ENCODE results near the gene AOC2. TPM values are rescaled to one million over a fixed set of nuclear protein-coding genes. Genes with fewer than 3 reads are reported as not detected.

AOC2 gene
- total and polyA plus RNA-seq, 2 of the 13 experiments (the other 11 are each of a cell fraction or from before 2014, with no cell fraction given), result 1.2 to 3.3 TPM

DNA sequence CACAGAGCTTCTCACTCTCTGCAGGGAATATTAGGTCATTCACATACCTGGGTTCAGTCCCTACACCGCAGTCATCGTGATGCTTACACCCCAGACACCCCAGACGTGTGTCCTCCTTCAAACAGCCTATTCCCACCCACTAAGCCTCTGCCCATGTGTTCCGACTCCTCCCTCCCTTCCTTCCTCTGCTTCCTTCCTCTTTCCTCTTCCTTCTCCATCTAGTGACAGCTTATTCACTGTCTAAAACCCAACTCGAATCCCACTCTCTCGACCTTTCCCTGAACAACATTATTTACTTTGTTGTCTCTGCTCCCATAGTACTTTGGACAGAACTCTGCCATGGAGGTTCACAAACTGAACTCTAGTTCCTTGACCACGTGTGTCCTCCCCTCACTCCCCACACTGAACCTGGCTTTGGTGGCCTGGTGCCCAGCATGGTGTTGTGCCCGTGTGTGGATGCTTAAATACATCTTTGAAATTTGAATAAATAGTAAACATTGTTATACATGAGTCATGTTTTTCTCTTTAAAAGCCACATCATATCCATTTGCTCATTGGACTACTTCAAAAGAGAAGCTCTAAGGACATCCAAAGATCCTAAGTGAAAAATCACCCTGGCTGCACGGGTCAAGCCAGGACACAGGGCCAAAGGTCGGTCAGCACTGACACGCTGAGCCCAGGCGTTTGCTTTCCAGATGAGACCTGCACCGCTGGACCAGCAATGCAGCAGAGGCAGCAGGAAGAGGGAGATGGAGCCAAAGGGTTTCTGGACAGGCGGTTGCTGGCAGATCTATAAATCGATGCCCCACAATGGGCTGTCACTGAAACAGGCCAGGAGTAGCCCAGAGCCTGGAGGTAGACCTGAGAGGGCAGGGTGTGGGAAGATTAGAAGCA lies 42.1 kb downstream of the AOC2 start (continued):
- TF ChIP-seq KDM5A (IDR thresholded peaks at IDR 0.05; ENCODE audit: borderline replicate concordance, low read length) (no peak), NPAS2 (CRISPR knock-in tag; IDR thresholded peaks at IDR 0.05; ENCODE audit: borderline replicate concordance) (no peak), MEIS1 (CRISPR knock-in tag; IDR thresholded peaks at IDR 0.05; ENCODE audit: borderline replicate concordance) (peak; percentile 98), HOXA9 (CRISPR knock-in tag; IDR thresholded peaks at IDR 0.05; ENCODE audit: borderline replicate concordance) (peak; percentile 91), ZNF841 (CRISPR knock-in tag; IDR thresholded peaks at IDR 0.05; ENCODE audit: borderline replicate concordance) (no peak), RFX3 (CRISPR knock-in tag; IDR thresholded peaks at IDR 0.05) (no peak), ZFP37 (CRISPR knock-in tag; IDR thresholded peaks at IDR 0.05; ENCODE audit: borderline replicate concordance) (0 out of 2 replicates have a peak, but pooled peaks have one; percentile 22), SMC3 (IDR thresholded peaks at IDR 0.05; ENCODE audit: low read length) (peak; percentile 0; the same call in 1 of the 2 replicates), ZNF781 (CRISPR knock-in tag; IDR thresholded peaks at IDR 0.05; ENCODE audit: borderline replicate concordance, not compliant biosample characterization) (peak; percentile 91), ELF1 (CRISPR knock-in tag; IDR thresholded peaks at IDR 0.05) (no peak; the same call in none of the 2 replicates)
- TF ChIP-seq, protein P1, sequence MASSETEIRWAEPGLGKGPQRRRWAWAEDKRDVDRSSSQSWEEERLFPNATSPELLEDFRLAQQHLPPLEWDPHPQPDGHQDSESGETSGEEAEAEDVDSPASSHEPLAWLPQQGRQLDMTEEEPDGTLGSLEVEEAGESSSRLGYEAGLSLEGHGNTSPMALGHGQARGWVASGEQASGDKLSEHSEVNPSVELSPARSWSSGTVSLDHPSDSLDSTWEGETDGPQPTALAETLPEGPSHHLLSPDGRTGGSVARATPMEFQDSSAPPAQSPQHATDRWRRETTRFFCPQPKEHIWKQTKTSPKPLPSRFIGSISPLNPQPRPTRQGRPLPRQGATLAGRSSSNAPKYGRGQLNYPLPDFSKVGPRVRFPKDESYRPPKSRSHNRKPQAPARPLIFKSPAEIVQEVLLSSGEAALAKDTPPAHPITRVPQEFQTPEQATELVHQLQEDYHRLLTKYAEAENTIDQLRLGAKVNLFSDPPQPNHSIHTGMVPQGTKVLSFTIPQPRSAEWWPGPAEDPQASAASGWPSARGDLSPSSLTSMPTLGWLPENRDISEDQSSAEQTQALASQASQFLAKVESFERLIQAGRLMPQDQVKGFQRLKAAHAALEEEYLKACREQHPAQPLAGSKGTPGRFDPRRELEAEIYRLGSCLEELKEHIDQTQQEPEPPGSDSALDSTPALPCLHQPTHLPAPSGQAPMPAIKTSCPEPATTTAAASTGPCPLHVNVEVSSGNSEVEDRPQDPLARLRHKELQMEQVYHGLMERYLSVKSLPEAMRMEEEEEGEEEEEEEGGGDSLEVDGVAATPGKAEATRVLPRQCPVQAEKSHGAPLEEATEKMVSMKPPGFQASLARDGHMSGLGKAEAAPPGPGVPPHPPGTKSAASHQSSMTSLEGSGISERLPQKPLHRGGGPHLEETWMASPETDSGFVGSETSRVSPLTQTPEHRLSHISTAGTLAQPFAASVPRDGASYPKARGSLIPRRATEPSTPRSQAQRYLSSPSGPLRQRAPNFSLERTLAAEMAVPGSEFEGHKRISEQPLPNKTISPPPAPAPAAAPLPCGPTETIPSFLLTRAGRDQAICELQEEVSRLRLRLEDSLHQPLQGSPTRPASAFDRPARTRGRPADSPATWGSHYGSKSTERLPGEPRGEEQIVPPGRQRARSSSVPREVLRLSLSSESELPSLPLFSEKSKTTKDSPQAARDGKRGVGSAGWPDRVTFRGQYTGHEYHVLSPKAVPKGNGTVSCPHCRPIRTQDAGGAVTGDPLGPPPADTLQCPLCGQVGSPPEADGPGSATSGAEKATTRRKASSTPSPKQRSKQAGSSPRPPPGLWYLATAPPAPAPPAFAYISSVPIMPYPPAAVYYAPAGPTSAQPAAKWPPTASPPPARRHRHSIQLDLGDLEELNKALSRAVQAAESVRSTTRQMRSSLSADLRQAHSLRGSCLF (CRISPR knock-in tag; IDR thresholded peaks at IDR 0.05; ENCODE audit: borderline replicate concordance), result no peak
- TF ChIP-seq, protein P2, sequence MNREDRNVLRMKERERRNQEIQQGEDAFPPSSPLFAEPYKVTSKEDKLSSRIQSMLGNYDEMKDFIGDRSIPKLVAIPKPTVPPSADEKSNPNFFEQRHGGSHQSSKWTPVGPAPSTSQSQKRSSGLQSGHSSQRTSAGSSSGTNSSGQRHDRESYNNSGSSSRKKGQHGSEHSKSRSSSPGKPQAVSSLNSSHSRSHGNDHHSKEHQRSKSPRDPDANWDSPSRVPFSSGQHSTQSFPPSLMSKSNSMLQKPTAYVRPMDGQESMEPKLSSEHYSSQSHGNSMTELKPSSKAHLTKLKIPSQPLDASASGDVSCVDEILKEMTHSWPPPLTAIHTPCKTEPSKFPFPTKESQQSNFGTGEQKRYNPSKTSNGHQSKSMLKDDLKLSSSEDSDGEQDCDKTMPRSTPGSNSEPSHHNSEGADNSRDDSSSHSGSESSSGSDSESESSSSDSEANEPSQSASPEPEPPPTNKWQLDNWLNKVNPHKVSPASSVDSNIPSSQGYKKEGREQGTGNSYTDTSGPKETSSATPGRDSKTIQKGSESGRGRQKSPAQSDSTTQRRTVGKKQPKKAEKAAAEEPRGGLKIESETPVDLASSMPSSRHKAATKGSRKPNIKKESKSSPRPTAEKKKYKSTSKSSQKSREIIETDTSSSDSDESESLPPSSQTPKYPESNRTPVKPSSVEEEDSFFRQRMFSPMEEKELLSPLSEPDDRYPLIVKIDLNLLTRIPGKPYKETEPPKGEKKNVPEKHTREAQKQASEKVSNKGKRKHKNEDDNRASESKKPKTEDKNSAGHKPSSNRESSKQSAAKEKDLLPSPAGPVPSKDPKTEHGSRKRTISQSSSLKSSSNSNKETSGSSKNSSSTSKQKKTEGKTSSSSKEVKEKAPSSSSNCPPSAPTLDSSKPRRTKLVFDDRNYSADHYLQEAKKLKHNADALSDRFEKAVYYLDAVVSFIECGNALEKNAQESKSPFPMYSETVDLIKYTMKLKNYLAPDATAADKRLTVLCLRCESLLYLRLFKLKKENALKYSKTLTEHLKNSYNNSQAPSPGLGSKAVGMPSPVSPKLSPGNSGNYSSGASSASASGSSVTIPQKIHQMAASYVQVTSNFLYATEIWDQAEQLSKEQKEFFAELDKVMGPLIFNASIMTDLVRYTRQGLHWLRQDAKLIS (CRISPR knock-in tag; IDR thresholded peaks at IDR 0.05), result no peak
- TF ChIP-seq, protein P3, sequence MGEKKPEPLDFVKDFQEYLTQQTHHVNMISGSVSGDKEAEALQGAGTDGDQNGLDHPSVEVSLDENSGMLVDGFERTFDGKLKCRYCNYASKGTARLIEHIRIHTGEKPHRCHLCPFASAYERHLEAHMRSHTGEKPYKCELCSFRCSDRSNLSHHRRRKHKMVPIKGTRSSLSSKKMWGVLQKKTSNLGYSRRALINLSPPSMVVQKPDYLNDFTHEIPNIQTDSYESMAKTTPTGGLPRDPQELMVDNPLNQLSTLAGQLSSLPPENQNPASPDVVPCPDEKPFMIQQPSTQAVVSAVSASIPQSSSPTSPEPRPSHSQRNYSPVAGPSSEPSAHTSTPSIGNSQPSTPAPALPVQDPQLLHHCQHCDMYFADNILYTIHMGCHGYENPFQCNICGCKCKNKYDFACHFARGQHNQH (CRISPR knock-in tag; IDR thresholded peaks at IDR 0.05), result peak; percentile 95
- TF ChIP-seq, protein P4, sequence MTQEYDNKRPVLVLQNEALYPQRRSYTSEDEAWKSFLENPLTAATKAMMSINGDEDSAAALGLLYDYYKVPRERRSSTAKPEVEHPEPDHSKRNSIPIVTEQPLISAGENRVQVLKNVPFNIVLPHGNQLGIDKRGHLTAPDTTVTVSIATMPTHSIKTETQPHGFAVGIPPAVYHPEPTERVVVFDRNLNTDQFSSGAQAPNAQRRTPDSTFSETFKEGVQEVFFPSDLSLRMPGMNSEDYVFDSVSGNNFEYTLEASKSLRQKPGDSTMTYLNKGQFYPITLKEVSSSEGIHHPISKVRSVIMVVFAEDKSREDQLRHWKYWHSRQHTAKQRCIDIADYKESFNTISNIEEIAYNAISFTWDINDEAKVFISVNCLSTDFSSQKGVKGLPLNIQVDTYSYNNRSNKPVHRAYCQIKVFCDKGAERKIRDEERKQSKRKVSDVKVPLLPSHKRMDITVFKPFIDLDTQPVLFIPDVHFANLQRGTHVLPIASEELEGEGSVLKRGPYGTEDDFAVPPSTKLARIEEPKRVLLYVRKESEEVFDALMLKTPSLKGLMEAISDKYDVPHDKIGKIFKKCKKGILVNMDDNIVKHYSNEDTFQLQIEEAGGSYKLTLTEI (CRISPR knock-in tag; conservative IDR thresholded peaks at IDR 0.05), result no peak
- TF ChIP-seq, protein P5, sequence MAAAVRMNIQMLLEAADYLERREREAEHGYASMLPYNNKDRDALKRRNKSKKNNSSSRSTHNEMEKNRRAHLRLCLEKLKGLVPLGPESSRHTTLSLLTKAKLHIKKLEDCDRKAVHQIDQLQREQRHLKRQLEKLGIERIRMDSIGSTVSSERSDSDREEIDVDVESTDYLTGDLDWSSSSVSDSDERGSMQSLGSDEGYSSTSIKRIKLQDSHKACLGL (CRISPR knock-in tag; IDR thresholded peaks at IDR 0.05), result no peak

Data from HepG2 (cell line).